HepG2 (cell line): ENCODE results near the gene CLDN20. TPM values are rescaled to one million over a fixed set of nuclear protein-coding genes. Genes with fewer than 3 reads are reported as not detected.

Source experiments
- ATAC-seq: fragments of 200-7000 bp; cut with Tn5 transposase; 3 replicates; pipeline ENCODE4 v1.9.1; 2020; ENCODE audit warnings: mild to moderate bottlenecking, moderate library complexity
- BruUV-seq: library from RNA; stranded (reverse); fragments of 400-500 nt; replicated peaks from 2 replicates; lab custom pipeline; 2021; lab: Mats Ljungman, UMichigan
- CTCF ChIA-PET: fragments of 300-600 bp; formaldehyde crosslinking; extraction: SDS; loops from one replicate; lab custom pipeline; 2021; ENCODE audit warnings: low total read pairs, inconsistent platforms, low intra/inter-chr PET ratio; lab: Yijun Ruan, JAX
- POLR2A ChIA-PET: fragments of 350-600 bp; sonication (Branson Sonifier 250); formaldehyde crosslinking; loops from one replicate; lab custom pipeline; 2020; ENCODE audit warnings: antibody characterized with exemption, inconsistent platforms; lab: Yijun Ruan, JAX
- DNase-seq: peaks from one replicate; pipeline ENCODE4 v3.0.0-alpha.2; 2015; ENCODE audit warnings: low spot score
- FAIRE-seq: peaks from 3 replicates; lab custom pipeline; 2011; peaks lifted over from hg19 to GRCh38; lab: Jason Lieb, UNC
- H2AFZ ChIP-seq: one replicate; pipeline ENCODE4 v1.6.1; 2011; ENCODE audit warnings: low read length, inconsistent platforms
- H3K27ac ChIP-seq: fragments of 300-600 bp; 3 replicates; pipeline ENCODE4 v1.8.0; 2011; ENCODE audit warnings: mixed run types, mild to moderate bottlenecking, mixed read lengths, low read length, inconsistent platforms; ENCODE audit not compliant: insufficient read depth; ENCODE audit errors: extremely low read length
- H3K27me3 ChIP-seq, 2 experiments: fragments of 200-600 bp in 1 of 2; 2 replicates in 1 of 2; 3 replicates in 1 of 2; pipeline versions ENCODE4 v1.6.0 to v1.8.0; 2011; ENCODE audit warnings: low read length in 2 of 2, mild to moderate bottlenecking in 2 of 2, moderate library complexity in 2 of 2, inconsistent platforms in 1 of 2; ENCODE audit not compliant: insufficient read depth in 2 of 2, control insufficient read depth in 1 of 2
- H3K36me3 ChIP-seq, 2 experiments: fragments of 200-600 bp in 1 of 2; replicated peaks in 1 of 2; 2 replicates in 1 of 2; 3 replicates in 1 of 2; pipeline versions ENCODE4 v1.5.1 to v1.8.0; 2011; ENCODE audit warnings: low read length in 2 of 2, inconsistent platforms in 1 of 2; ENCODE audit not compliant: insufficient read depth in 2 of 2, control insufficient read depth in 1 of 2
- H3K4me1 ChIP-seq: 2 replicates; pipeline ENCODE4 v1.5.1; 2012; ENCODE audit warnings: low read length, inconsistent platforms; ENCODE audit not compliant: insufficient read depth
- H3K4me2 ChIP-seq: 2 replicates; pipeline ENCODE4 v1.6.0; 2011; ENCODE audit warnings: low read depth, low read length, inconsistent platforms
- H3K4me3 ChIP-seq, 3 experiments: fragments of 200-600 bp in 1 of 3; sonication (generic), shearing (Covaris generic) in 1 of 3; replicated peaks in 1 of 3; 2 replicates each; pipeline ENCODE4 v1.5.1; 2011 to 2016; ENCODE audit warnings: low read length in 3 of 3, inconsistent platforms in 2 of 3, low read depth in 2 of 3, mild to moderate bottlenecking in 2 of 3, control low read depth in 1 of 3, mixed read lengths in 1 of 3; ENCODE audit not compliant: insufficient read depth in 1 of 3
- H3K79me2 ChIP-seq: one replicate; pipeline ENCODE4 v1.6.1; 2011; ENCODE audit warnings: low read length, inconsistent platforms; ENCODE audit not compliant: insufficient read depth
- H3K9ac ChIP-seq: 2 replicates; pipeline ENCODE4 v1.6.0; 2011; ENCODE audit warnings: mild to moderate bottlenecking, low read depth, low read length, inconsistent platforms; ENCODE audit not compliant: insufficient read depth
- H3K9me3 ChIP-seq: 2 replicates; pipeline ENCODE4 v1.5.1; 2012; ENCODE audit warnings: mild to moderate bottlenecking, low read length
- H4K20me1 ChIP-seq: 2 replicates; pipeline ENCODE4 v1.6.0; 2011; ENCODE audit warnings: inconsistent platforms, mild to moderate bottlenecking, low read length, moderate library complexity; ENCODE audit not compliant: insufficient read depth
- ATAD3A ChIP-seq: sonication (generic); formaldehyde crosslinking; IDR thresholded peaks from 2 replicates; pipeline ENCODE4 v1.4.0; 2020; ENCODE audit warnings: missing genetic modification reagents
- ELF1 ChIP-seq: sonication (generic); formaldehyde crosslinking; IDR thresholded peaks from 2 replicates; pipeline ENCODE4 v1.4.0; 2020; ENCODE audit warnings: missing genetic modification reagents
- FOXK1 ChIP-seq: sonication (generic); formaldehyde crosslinking; IDR thresholded peaks from 2 replicates; pipeline ENCODE4 v1.4.0; 2020; ENCODE audit warnings: low read depth, missing genetic modification reagents, borderline replicate concordance
- HNRNPH1 ChIP-seq: fragments of 200-400 bp; formaldehyde crosslinking; optimal IDR thresholded peaks from 2 replicates; pipeline ENCODE3; 2017; ENCODE audit warnings: mild to moderate bottlenecking, low read depth, low read length
- ISL2 ChIP-seq: sonication (generic); formaldehyde crosslinking; IDR thresholded peaks from 2 replicates; pipeline ENCODE4 v1.5.0; 2020; ENCODE audit warnings: missing genetic modification reagents
- MLLT10 ChIP-seq: sonication (generic); formaldehyde crosslinking; IDR thresholded peaks from 2 replicates; pipeline ENCODE4 v1.4.0; 2020; ENCODE audit warnings: missing genetic modification reagents
- PRDM10 ChIP-seq: sonication (generic); formaldehyde crosslinking; IDR thresholded peaks from 2 replicates; pipeline ENCODE4 v1.4.0; 2020; ENCODE audit warnings: low read depth, missing genetic modification reagents
- REXO4 ChIP-seq: sonication (generic); formaldehyde crosslinking; IDR thresholded peaks from 2 replicates; pipeline ENCODE4 v1.8.0; 2022; ENCODE audit warnings: missing genetic modification reagents, mild to moderate bottlenecking, borderline replicate concordance
- SETDB1 ChIP-seq: sonication (generic); formaldehyde crosslinking; IDR thresholded peaks from 2 replicates; pipeline ENCODE4 v1.5.1; 2020; ENCODE audit warnings: missing genetic modification reagents, mild to moderate bottlenecking, borderline replicate concordance
- YEATS2 ChIP-seq: sonication (generic); formaldehyde crosslinking; IDR thresholded peaks from 2 replicates; pipeline ENCODE4 v1.4.0; 2020; ENCODE audit warnings: missing genetic modification reagents, borderline replicate concordance
- ZNF264 ChIP-seq: sonication (generic); formaldehyde crosslinking; IDR thresholded peaks from 2 replicates; pipeline ENCODE4 v1.4.0; 2020; ENCODE audit warnings: missing genetic modification reagents
- ZNF326 ChIP-seq: sonication (generic); formaldehyde crosslinking; IDR thresholded peaks from 2 replicates; pipeline ENCODE4 v1.4.0; 2020; ENCODE audit warnings: missing genetic modification reagents, borderline replicate concordance
- ZNF547 ChIP-seq: sonication (generic); formaldehyde crosslinking; IDR thresholded peaks from 2 replicates; pipeline ENCODE4 v1.5.1; 2020; ENCODE audit warnings: mild to moderate bottlenecking, missing genetic modification reagents
- ZNF564 ChIP-seq: sonication (generic); formaldehyde crosslinking; IDR thresholded peaks from 2 replicates; pipeline ENCODE4 v1.8.1; 2023; ENCODE audit warnings: mild to moderate bottlenecking, missing genetic modification reagents
- ZNF816 ChIP-seq: sonication (generic); formaldehyde crosslinking; IDR thresholded peaks from 2 replicates; pipeline ENCODE4 v1.8.0; 2022; ENCODE audit warnings: missing genetic modification reagents, mild to moderate bottlenecking, borderline replicate concordance
- WGBS: methylation state at CpG from one replicate; pipeline ENCODE4 v1.1.6; 2017; ENCODE audit warnings: low lambda C conversion rate; 5-methylcytosine and 5-hydroxymethylcytosine counted together
- in situ Hi-C: cut with HindIII; loops from 2 replicates; pipeline ENCODE4 v1.10.0; 2017; ENCODE audit warnings: low pct_unique_long_range_greater_than_20kb; ENCODE audit not compliant: extremely low pct_ligation_motif_present
- intact Hi-C: fragments of 100-400 bp; cut with micrococcal nuclease; formaldehyde crosslinking; loops from one replicate; pipeline ENCODE4 v1.10.0; 2022; ENCODE audit not compliant: unreplicated experiment
- polyA plus RNA-seq, 8 experiments: library from polyadenylated mRNA; depleted of rRNA in 3 of 8; stranded (reverse) in 7 of 8; unstranded in 1 of 8; fragments of >200 nt; fragmentation: Illumina TruSeq in 4 of 8; extraction: Trizol in 4 of 8; gene quantifications; 2 replicates each; pipeline versions ENCODE4 v1.2.1 to v1.2.3, GENCODE V29; 2011 to 2016; ENCODE audit warnings: low read depth in 4 of 8, missing spikeins in 1 of 8, mixed read lengths in 1 of 8; ENCODE audit not compliant: insufficient read depth in 1 of 8
- total RNA-seq, 5 experiments: library from RNA; depleted of rRNA; stranded (reverse); fragments of >200 nt; fragmentation: Illumina TruSeq; extraction: Trizol; gene quantifications; 2 replicates each; pipeline ENCODE4 v1.2.3, GENCODE V29; 2016; ENCODE audit warnings: low read depth in 1 of 5
- TF ChIP-seq, protein P1 (sequence below): sonication (generic); formaldehyde crosslinking; IDR thresholded peaks from 2 replicates; pipeline ENCODE4 v1.4.0; 2020; ENCODE audit warnings: missing genetic modification reagents; ENCODE audit errors: not compliant biosample characterization
- TF ChIP-seq, protein P2 (sequence below): sonication (generic); formaldehyde crosslinking; IDR thresholded peaks from 2 replicates; pipeline ENCODE4 v1.5.0; 2020; ENCODE audit warnings: mild to moderate bottlenecking, missing genetic modification reagents

The CLDN20 gene
- total and polyA plus RNA-seq, 2 of the 13 experiments (the other 11 are each of a cell fraction or from before 2014, with no cell fraction given): not detected

GRCh38 chr6:155290491-155290890 is 26.7 kb downstream of the CLDN20 start (continued):
- TF ChIP-seq MLLT10 (CRISPR knock-in tag) (no peak), FOXK1 (CRISPR knock-in tag) (no peak), SETDB1 (CRISPR knock-in tag) (no peak)
- TF ChIP-seq, all 625 proteins: peak for 0

GRCh38 chr6:155291291-155291690 is 27.5 kb downstream of the CLDN20 start:
- no peaks in the 10 kb centered on the region for H3K4me1 ChIP-seq
- H3K4me2 ChIP-seq: no peak overlapping the region
- in situ Hi-C loops: no loop called here
- FAIRE-seq (no peak), ATAC-seq (no peak), DNase-seq (no peak)
- H4K20me1 ChIP-seq: 0 out of 2 replicates have a peak, but pooled peaks cover 4% of the 10 kb centered on the region
- CTCF ChIA-PET: interaction anchor here (0.6 kb wide), 1 partner anchor 612 kb away, joined by 3 read pairs; no protein-coding TSS in a partner anchor
- no peak for TF ChIP-seq ZNF547 (CRISPR knock-in tag)
- TF ChIP-seq ZNF816 (CRISPR knock-in tag): no peak
- TF ChIP-seq, protein P1, sequence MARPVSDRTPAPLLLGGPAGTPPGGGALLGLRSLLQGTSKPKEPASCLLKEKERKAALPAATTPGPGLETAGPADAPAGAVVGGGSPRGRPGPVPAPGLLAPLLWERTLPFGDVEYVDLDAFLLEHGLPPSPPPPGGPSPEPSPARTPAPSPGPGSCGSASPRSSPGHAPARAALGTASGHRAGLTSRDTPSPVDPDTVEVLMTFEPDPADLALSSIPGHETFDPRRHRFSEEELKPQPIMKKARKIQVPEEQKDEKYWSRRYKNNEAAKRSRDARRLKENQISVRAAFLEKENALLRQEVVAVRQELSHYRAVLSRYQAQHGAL (CRISPR knock-in tag): no peak
- TF ChIP-seq ZNF264 (CRISPR knock-in tag): no peak
- TF ChIP-seq YEATS2: no peak
- no peak for TF ChIP-seq ZNF326 (CRISPR knock-in tag)
- TF ChIP-seq ISL2: no peak
- TF ChIP-seq, protein P2, sequence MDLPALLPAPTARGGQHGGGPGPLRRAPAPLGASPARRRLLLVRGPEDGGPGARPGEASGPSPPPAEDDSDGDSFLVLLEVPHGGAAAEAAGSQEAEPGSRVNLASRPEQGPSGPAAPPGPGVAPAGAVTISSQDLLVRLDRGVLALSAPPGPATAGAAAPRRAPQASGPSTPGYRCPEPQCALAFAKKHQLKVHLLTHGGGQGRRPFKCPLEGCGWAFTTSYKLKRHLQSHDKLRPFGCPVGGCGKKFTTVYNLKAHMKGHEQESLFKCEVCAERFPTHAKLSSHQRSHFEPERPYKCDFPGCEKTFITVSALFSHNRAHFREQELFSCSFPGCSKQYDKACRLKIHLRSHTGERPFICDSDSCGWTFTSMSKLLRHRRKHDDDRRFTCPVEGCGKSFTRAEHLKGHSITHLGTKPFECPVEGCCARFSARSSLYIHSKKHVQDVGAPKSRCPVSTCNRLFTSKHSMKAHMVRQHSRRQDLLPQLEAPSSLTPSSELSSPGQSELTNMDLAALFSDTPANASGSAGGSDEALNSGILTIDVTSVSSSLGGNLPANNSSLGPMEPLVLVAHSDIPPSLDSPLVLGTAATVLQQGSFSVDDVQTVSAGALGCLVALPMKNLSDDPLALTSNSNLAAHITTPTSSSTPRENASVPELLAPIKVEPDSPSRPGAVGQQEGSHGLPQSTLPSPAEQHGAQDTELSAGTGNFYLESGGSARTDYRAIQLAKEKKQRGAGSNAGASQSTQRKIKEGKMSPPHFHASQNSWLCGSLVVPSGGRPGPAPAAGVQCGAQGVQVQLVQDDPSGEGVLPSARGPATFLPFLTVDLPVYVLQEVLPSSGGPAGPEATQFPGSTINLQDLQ: no peak
- no peak for TF ChIP-seq ZNF564
- TF ChIP-seq ELF1 (CRISPR knock-in tag): no peak
- no peak for TF ChIP-seq PRDM10 (CRISPR knock-in tag)
- TF ChIP-seq HNRNPH1: no peak
- TF ChIP-seq REXO4 (CRISPR knock-in tag): no peak
- no peak for TF ChIP-seq ATAD3A (CRISPR knock-in tag)
- intact Hi-C loops: no loop called here
- no peak overlapping the region for H3K9ac ChIP-seq
- no peak overlapping the region for H2AFZ ChIP-seq
- peaks cover 27 to 81% of the 10 kb centered on the region in 2 experiments for H3K36me3 ChIP-seq
- 95% methylated on average over 3 of the region's 3 CpGs for WGBS
- no peaks in the 10 kb centered on the region for H3K27me3 ChIP-seq
- POLR2A ChIA-PET: no interaction called here
- no peaks in the 10 kb centered on the region for H3K9me3 ChIP-seq
- H3K27ac ChIP-seq: no peak overlapping the region
- H3K79me2 ChIP-seq: peaks cover 23% of the 10 kb centered on the region
- no TSS peak for BruUV-seq
- no peak overlapping the region for H3K4me3 ChIP-seq
